ENCODE results near the gene ADCY6. TPM values are rescaled to one million over a fixed set of nuclear protein-coding genes. Genes with fewer than 3 reads are reported as not detected.
"Not testable (repeated sequence)": the region's sequence is repeated elsewhere in the genome, so short reads cannot be mapped to it uniquely, and the experiment has no call there.

Gene ADCY6
- total RNA-seq, 6 experiments from 2014 or later = 10.9 to 21.4 (median 14.4) TPM

DNA sequence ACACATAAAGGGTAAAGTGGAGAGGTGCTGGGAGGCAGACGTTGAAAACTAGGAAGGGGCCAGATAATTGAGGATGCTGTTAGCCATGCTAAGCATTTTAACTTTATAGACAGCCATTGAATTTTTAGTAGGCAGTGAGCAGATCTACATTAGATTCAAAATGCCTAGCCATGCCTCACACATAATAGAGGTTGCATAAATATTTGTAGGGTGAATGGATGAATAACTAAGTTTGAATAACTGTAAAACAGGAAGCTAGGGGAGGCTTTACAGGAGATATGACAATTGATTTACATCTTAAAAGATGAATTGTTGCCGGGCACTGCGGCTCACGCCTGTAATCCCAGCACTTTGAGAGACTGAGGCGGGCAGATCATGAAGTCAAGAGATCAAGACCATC is 60.1 kb downstream of the ADCY6 start:
- intact Hi-C loops (cut with DNase I) = no loop called here
- H3K27ac ChIP-seq = no peak overlapping the region
- 49% methylated on average over 4 of the region's 5 CpGs for WGBS (ENCODE audit: insufficient coverage, low coverage, low lambda C conversion rate, missing lambda C conversion rate)
- no peak for DNase-seq
- no peak for TF ChIP-seq POLR2A (IDR thresholded peaks at IDR 0.05)
- TF ChIP-seq, protein P1, sequence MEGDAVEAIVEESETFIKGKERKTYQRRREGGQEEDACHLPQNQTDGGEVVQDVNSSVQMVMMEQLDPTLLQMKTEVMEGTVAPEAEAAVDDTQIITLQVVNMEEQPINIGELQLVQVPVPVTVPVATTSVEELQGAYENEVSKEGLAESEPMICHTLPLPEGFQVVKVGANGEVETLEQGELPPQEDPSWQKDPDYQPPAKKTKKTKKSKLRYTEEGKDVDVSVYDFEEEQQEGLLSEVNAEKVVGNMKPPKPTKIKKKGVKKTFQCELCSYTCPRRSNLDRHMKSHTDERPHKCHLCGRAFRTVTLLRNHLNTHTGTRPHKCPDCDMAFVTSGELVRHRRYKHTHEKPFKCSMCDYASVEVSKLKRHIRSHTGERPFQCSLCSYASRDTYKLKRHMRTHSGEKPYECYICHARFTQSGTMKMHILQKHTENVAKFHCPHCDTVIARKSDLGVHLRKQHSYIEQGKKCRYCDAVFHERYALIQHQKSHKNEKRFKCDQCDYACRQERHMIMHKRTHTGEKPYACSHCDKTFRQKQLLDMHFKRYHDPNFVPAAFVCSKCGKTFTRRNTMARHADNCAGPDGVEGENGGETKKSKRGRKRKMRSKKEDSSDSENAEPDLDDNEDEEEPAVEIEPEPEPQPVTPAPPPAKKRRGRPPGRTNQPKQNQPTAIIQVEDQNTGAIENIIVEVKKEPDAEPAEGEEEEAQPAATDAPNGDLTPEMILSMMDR (IDR thresholded peaks at IDR 0.05) = no peak
- no peak overlapping the region for H3K4me3 ChIP-seq
- no peaks in the 10 kb centered on the region for H3K4me1 ChIP-seq
- H3K9me3 ChIP-seq = no peaks in the 10 kb centered on the region
- H3K27me3 ChIP-seq = no peaks in the 10 kb centered on the region
- H3K36me3 ChIP-seq = no peaks in the 10 kb centered on the region
- no peak for ATAC-seq

DNA sequence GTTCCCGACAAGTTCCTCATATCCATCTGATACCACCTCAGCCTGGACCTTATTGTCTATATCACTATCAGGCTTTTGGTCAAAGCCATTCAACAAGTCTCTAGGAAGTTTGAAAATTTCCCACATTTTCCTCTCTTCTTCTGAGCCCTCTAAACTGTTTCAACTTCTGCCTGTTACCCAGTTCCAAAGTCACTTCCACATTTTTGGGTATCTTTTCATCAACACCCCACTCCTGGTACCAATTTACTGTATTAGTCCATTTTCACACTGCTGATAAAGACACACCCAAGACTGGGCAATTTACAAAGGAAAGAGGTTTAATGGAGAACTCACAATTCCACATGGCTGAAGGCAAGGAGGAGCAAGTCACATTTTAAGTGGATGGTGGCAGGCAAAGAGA is 68.2 kb downstream of the ADCY6 start:
- H3K36me3 ChIP-seq; ATAC-seq; intact Hi-C loops (cut with DNase I); DNase-seq; H3K4me1 ChIP-seq; H3K27ac ChIP-seq; H3K9me3 ChIP-seq; H3K27me3 ChIP-seq; H3K4me3 ChIP-seq: not testable (repeated sequence)
- WGBS (ENCODE audit: insufficient coverage, low coverage, low lambda C conversion rate, missing lambda C conversion rate) = 100% methylated on average over 1 of the region's 1 CpG

DNA sequence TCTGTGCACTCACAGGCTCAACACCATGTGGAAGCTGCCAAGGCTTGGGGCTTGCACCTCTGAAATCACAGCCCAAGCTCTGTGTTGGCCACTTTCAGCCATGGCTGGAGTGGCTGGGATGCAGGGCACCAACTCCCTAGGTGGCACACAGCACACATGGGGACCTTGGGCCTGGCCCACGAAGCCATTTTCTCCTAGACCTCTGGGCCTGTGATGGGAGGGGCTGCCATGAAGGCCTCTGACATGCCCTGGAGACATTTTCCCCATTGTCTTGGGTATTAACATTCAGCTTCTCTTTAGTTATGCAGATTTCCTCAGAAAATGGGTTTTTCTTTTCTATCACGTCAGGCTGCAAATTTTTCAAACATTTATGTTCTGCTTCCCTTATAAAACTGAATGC is 68.7 kb downstream of the ADCY6 start:
- WGBS (ENCODE audit: insufficient coverage, low coverage, low lambda C conversion rate, missing lambda C conversion rate) = 71% methylated on average over 1 of the region's 2 CpGs
- peaks cover 0 to 13% (median 3%) of the 10 kb centered on the region in 4 donors for H3K4me1 ChIP-seq

DNA sequence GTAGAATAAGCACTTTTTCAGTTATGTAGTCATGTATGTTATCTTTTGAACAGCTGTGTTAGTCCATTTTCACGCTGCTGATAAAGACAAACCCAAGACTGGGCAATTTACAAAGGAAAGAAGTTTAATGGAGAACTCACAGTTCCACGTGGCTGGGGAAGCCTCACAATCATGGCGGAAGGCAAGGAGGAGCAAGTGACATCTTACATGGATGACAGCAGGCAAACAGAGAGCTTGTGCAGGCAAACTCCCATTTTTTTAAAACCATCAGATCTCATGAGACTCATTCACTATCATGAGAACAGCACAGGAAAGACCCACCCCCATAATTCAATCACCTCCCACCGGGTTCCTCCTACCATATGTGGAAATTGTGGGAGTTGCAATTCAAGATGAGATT is 69.9 kb downstream of the ADCY6 start:
- H3K27me3 ChIP-seq; intact Hi-C loops (cut with DNase I); ATAC-seq; DNase-seq; H3K36me3 ChIP-seq; H3K4me3 ChIP-seq; H3K9me3 ChIP-seq; H3K27ac ChIP-seq: not testable (repeated sequence)
- H3K4me1 ChIP-seq = peaks cover 0 to 19% (median 11%) of the 10 kb centered on the region in 4 donors
- WGBS (ENCODE audit: insufficient coverage, low coverage, low lambda C conversion rate, missing lambda C conversion rate) = 79% methylated on average over 4 of the region's 4 CpGs

More for the DNA sequence above, 68.7 kb downstream of the ADCY6 start:
- H3K27ac ChIP-seq; DNase-seq; H3K27me3 ChIP-seq; H3K9me3 ChIP-seq; H3K4me3 ChIP-seq; ATAC-seq; intact Hi-C loops (cut with DNase I); H3K36me3 ChIP-seq: not testable (repeated sequence)

DNA sequence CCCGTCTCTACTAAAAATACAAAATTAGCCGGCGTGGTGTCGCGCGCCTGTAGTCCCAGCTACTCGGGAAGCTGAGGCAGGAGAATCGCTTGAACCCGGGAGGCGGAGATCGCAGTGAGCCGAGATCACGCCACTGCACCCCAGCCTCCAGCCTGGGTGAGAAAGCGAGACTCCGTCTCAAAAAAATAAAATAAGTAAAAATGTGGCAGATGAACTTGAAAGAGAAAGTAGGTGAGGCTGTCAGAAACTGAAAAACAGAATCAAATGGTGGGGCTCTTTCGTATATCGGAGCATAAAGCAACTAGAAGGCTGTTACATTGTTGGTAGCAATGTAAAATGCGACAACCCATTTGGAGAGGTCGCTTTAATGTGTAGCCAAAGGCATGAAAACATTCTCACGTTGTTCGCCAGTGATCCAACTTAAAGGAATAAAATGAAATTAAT is 71.6 kb downstream of the ADCY6 start:
- no peaks in the 10 kb centered on the region for H3K27me3 ChIP-seq
- H3K9me3 ChIP-seq = no peaks in the 10 kb centered on the region
- H3K4me3 ChIP-seq = peak overlapping the region; percentile 67 to 86 (median 78)
- 11% methylated on average over 21 of the region's 21 CpGs for WGBS (ENCODE audit: insufficient coverage, low coverage, low lambda C conversion rate, missing lambda C conversion rate)
- DNase-seq (no peak), ATAC-seq (no peak)
- peak overlapping the region; percentile 69 to 89 (median 87) for H3K27ac ChIP-seq
- intact Hi-C loops (cut with DNase I) = no loop called here
- peaks cover 0 to 19% (median 11%) of the 10 kb centered on the region in 4 donors for H3K4me1 ChIP-seq
- TF ChIP-seq POLR2A (IDR thresholded peaks at IDR 0.05) = no peak
- TF ChIP-seq, protein P1 (IDR thresholded peaks at IDR 0.05) = no peak
- peaks cover 0 to 20% (median 0%) of the 10 kb centered on the region in 4 donors for H3K36me3 ChIP-seq

DNA sequence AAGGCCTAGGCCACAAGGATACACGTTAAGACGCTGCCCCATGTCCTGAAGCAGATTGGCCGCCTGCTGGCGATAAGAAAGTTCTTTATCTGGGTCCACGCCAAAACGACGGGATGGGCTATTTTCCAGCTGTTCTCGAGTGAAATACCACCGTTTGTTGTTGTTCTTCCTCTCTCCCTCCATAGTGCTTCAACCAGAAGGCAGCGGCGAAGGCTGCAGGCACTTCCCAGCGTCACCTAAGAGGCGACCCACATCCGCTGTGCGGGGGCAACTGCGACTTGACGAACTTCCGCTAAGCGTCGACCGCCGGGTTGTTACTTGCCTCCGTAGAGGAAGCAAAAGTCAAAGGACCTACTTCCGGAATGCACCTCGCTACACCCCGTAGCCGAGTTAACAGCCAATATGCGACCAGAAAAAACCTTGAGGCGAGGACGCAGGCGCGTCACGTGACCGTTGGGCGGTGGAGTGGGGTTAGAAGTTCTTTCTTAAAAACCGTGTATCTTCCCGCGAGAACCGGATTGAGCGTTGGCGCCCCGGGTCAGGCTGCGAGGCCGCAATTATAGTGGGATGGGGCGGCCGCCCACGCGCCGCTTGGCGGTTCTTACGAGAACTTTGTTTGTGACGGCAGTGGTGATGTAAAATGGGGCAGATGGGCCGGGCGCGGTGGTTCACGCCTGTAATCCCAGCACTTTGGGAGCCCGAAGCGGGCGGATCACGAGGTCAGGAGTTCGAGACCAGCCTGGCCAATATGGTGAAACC is 72.2 kb downstream of the ADCY6 start, which contains the start of gene CCNT1:
TSS of gene CCNT1 (minus strand) at position 215 of the 759 bp plus-strand sequence. CDS start at position 183, 32 bp downstream.
- peak; percentile 74 for TF ChIP-seq POLR2A (IDR thresholded peaks at IDR 0.05)
- TF ChIP-seq, protein P1 (IDR thresholded peaks at IDR 0.05) = peak; percentile 4 to 31 (median 12)
- ATAC-seq (peak; percentile 95 to 98 (median 97)), DNase-seq (peak; percentile 98 to 99 (median 99))
- Histone ChIP-seq H3K9me3 (no peaks in the 10 kb centered on the region), H3K4me1 (peaks cover 0 to 19% (median 11%) of the 10 kb centered on the region in 4 donors), H3K36me3 (peaks cover 0 to 23% (median 0%) of the 10 kb centered on the region in 4 donors), H3K27me3 (no peaks in the 10 kb centered on the region), H3K4me3 (peak within 1 kb of the TSS; percentile 67 to 86 (median 78)), H3K27ac (peak within 1 kb of the TSS; percentile 69 to 89 (median 87))
- 0% methylated on average over 49 of the region's 61 CpGs for WGBS (ENCODE audit: insufficient coverage, low coverage, low lambda C conversion rate, missing lambda C conversion rate)
- intact Hi-C loops (cut with DNase I) = no loop called here
